Hematopoietic multipotent progenitor cell treated with erythropoietin and hydrocortisone succinate and interleukin-3 and kit ligand, for 15 days (in vitro differentiated cells): ENCODE measurements around the gene OGFRL1.
A peak's percentile ranks its signal among the peaks of the same experiment; 100 is the strongest.

Experiments used
- DNase-seq: peaks from one replicate; pipeline ENCODE4 v3.0.0-alpha.2; 2015; ENCODE audit warnings: low spot score

Gene OGFRL1

GRCh38 chr6:71287038-71287437, 1.6 kb upstream of the OGFRL1 start:
- DNase-seq: no peak

GRCh38 chr6:71287926-71288227, 734 bp upstream of the OGFRL1 start:
- DNase-seq: no peak

GRCh38 chr6:71289039-71289801, 609 bp downstream of the OGFRL1 start:
- DNase-seq: peak; percentile 18

DNA sequence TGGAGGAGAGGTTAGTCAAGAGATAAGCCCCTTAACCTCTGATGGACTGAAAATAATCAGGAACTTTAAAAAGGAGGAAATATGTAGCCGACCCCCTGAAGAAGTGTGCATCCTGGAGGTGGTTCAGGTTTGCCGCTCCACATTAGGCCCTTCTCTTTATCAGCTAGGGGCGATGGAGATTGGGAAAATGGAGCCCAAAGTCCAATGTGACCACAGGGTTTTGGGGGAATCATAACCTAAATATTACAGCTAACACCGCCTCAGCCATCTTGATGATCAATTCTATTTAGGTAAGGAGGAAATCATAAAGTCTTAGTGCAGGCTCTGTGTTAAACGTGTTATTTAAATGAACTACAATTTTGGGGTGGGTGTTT, 1.2 kb downstream of the OGFRL1 start:
- DNase-seq: no peak

GRCh38 chr6:71290611-71291010, 2.0 kb downstream of the OGFRL1 start:
- DNase-seq: no peak

DNA sequence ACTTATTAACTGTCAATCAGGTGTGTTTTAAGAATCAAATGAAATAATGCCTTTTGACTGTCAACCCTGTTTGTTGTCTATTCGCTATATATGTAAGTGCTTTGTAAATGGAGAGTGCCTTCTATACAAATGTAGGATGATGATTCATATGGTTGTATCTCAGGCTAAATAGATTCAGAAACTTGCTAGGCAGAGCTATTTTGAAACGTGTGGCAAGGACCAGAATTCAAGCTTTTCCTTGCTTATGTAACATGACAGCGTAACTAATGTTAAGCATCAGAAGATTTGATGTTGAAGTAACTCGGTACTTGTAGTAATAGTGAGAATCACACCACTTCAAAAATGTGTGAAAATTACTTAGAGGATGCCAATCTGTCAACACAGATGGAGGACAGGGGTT, 3.4 kb downstream of the OGFRL1 start:
- no peak for DNase-seq

GRCh38 chr6:71294121-71294523, 5.5 kb downstream of the OGFRL1 start:
- DNase-seq: no peak

DNA sequence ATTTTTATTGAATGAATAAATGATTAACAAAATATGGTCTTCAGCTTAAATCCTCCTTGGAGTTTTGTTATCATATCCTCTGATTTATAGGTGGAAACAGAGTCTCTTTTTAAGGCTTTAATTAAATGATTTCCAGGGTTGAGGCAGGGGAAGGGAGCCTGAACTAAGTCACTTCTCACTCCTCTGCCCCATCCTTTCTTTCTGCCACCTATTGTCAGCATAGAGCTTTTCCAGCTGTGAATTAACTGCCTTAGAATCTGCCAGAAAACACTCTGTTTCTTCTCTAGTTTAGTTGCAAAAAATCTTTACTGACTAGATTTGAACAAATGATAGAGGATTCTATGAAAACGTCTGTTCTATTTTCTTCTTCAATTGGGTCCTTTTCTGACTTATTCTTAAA, 9.8 kb downstream of the OGFRL1 start:
- DNase-seq: no peak

DNA sequence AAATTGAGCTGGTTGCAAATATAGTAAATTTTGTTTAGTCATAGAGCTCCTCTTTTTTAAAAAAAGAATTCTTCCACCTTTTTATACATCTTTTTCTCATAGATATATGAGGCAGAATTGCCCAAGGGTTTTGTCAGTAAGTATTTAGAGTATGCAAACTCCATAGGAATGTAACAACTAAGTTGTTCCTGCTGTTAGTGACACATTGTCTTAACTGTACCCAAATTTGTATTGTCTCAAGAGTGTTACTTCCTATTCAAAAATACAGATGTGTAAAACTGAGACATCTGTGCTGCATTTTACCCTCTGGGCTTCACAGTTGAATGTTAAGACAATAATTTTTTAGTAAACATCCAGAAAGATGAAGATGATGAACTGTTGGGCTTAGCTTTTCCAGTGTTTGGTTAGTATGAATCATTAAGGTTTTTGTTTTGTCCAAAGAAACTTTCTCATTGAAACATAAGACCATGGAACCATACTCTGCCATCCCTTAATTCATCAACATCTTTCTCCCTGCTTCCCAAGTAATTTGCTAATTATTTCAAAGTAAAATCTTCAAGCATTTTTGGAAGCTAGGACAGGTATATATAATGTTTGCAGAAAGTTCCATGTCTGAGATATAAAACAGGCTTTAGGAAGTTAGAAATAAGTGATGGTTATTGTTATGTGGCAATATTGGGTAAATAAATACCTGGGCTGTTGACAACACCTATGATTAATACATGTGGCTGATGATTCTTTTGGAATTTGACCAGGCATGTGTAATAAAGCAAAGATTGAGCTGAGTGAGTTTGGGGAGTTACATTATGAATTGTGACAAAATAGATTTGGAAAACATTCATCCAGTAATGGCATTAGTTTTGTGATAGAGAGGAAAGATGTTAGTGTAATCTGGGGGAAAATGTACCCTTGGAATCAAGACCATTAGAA, 11.2 kb downstream of the OGFRL1 start:
- no peak for DNase-seq

GRCh38 chr6:71300561-71301168, 12.1 kb downstream of the OGFRL1 start:
- no peak for DNase-seq

GRCh38 chr6:71301546-71301945, 12.9 kb downstream of the OGFRL1 start:
- no peak for DNase-seq

DNA sequence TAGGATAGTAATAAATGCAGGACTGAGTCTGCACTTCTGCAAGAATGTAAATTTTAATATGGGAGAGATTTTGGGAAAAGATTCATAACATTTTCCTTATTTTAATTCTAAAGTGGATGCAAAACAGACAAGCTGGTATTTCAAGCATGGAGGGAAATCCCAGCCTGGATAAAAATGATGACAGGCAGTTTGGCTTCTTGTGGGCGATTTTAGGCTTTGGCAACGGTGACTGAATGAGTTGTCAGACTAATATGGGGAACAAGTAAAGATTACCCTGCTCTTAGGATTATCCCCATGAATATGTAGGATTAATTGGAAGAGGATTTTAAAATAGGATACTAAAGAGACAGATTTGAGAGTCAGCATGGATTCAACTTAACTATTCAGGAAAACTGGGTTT, 21.0 kb downstream of the OGFRL1 start:
- DNase-seq: no peak

- no peak for DNase-seq
Measured at GRCh38 chr6:71310261-71310660, 21.6 kb downstream of the OGFRL1 start.

DNA sequence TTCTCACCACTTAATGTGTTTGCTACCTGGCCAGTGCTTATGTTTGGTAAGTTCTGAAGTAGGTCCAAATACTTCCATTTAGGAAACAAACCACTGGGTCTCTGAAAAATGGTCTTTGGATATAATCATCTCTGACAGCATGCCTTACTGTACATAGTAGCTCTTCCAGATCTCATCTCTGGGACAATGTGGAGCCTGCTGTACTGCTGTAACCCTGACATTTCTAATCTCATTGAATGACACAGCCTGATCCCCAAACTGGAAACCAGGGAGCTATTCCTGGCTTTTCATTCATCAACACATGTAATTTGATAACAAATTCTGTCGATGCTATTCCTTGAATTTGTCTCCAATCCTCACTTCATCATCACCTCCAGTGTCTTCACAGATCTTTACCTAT, 23.5 kb downstream of the OGFRL1 start:
- no peak for DNase-seq

DNA sequence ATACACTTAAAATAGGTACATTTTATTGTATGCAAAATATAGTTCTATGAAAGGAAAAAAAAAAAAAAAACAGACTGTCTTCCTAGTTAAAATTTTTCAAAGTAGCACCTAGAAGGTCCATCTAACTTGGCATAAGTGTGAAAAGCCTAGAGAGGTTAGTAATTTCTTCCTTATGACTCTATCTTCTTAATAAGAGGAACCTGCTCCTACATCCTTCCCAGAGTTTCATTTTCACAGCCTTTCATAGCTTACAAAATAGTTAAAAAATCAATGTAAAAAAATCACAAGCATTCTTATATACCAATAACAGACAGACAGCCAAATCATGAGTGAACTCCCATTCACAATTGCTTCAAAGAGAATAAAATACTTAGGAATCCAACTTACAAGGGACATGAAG, 28.8 kb downstream of the OGFRL1 start:
- no peak for DNase-seq

GRCh38 chr6:71320041-71320440, 31.4 kb downstream of the OGFRL1 start:
- DNase-seq: no peak

DNA sequence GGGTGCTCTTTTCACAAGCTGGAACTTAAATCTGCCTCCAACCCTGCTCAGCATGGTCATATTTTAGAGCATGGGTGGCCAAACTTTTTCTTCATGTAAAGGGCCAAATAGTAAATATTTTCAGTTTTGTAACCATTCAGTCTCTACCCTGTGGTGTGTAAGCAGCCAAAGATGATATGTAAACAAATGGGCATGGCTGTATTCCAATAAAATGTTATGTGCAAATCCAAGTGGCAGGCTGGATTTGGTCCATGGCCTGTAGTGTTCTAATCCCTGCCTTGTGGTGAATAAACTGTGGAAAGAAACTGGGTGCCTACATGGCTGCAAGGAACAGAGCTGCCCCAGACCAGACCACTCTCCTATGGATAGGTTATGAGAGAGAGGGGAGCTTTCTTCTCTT, 32.7 kb downstream of the OGFRL1 start:
- DNase-seq: no peak

DNA sequence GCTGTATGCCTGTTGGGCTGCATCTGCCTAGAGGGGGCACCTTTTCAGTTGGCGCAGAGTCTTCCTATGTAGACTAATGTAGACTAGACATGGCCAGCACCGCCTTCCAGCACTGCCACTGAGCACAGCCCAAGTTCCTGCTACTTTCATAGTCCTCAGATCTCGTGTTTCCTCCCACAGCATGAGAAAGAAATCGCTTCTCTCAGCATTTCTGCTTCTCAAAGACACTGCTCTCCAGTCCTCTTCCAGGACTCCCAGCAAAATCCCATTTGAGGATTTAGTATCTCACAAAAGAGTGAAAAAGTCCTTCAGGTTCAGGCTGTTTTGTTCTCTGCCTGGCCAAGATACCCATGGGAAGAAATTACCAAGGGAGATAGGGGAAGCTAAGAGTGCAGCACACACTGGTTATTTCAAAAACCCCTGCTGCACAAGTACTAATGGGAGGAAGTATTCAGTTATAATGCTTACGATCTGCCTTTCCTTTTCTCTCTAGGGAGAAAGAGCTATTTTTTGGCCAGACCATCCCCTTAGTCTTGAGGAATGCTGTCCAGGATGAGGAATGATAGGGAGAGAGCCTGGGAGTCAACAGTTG, 35.7 kb downstream of the OGFRL1 start:
- no peak for DNase-seq

DNA sequence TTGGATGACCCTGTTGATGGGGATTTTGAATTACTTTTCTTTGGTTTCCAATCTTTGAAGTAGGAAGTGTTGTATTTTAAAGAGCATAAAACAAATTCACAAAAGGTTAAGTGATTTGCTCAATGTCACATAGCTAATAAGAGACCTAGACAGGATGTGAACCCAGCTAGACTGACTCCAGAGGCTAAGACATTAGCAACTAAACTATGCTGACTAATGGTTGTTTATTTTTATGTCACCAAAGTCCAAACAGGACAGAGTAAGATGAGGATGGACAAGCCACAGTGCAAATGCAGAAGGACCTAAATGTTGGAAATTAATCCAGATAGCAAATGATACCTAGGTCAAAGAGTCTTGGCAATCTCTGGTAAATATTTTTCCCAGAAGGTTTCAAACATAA, 38.0 kb downstream of the OGFRL1 start:
- no peak for DNase-seq

DNA sequence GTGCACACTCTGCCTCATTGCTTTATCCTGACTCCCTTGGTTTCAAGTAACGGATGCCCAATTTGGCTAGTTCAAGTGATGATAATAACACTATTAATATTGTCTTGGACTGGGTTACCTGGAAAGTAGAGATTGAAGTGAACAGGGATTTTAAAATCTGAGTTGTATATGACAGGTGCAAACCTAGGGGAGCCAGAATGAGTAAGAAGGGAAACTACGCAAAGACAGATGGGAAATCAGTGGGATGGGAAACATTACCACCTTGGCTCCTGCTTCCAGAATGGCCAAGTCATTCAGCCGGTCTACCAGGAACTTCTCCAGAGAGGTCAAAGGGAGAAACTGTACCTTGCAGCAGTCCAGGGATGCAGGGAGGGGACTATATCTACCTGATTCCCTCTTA, 41.9 kb downstream of the OGFRL1 start:
- DNase-seq: no peak

- DNase-seq: no peak
Measured at GRCh38 chr6:71332012-71332411, 43.4 kb downstream of the OGFRL1 start.

GRCh38 chr6:71333050-71333449, 44.4 kb downstream of the OGFRL1 start:
- no peak for DNase-seq

DNA sequence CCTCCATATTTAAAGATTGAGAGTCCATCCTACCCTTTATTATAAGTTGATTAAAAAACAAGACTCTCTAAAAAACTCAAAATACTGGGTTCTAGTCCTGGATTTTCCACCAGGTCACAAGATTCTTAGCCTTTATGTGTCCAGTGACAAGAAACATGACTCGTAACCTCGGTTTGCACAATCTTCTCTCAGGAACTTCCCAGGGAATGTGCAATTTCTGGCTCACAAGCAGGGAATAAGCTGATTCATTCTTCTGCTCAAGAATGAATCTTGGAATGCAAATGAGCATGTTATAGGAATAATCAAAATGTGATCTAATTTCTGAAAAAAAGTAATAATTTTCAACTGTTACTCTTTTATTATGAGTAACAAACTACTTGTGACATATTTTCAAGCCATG, 45.1 kb downstream of the OGFRL1 start:
- DNase-seq: no peak
